Neural progenitor cell (in vitro differentiated cells): ENCODE results near the gene PIAS1. TPM values are rescaled to one million over a fixed set of nuclear protein-coding genes. Genes with fewer than 3 reads are reported as not detected.

ENCODE experiments used
- DNase-seq: peaks from one replicate; pipeline ENCODE4 v3.0.0-alpha.2; 2016; ENCODE audit warnings: low spot score
- H2AFZ ChIP-seq: fragments of 200-600 bp; sonication (generic); replicated peaks from 2 replicates; pipeline ENCODE4 v1.6.1; 2016; ENCODE audit warnings: antibody characterized with exemption
- H3F3A ChIP-seq: fragments of 200-600 bp; sonication (generic); 2 replicates; pipeline ENCODE4 v1.6.1; 2016; ENCODE audit warnings: antibody characterized with exemption, low read depth
- H3K27ac ChIP-seq: fragments of 200-600 bp; sonication (generic); 2 replicates; pipeline ENCODE4 v1.5.1; 2016; ENCODE audit warnings: mild to moderate bottlenecking
- H3K27me3 ChIP-seq: fragments of 200-600 bp; sonication (generic); 2 replicates; pipeline ENCODE4 v1.6.1; 2016; ENCODE audit warnings: mild to moderate bottlenecking, moderate library complexity
- H3K36me3 ChIP-seq: fragments of 200-600 bp; sonication (generic); 2 replicates; pipeline ENCODE4 v1.5.1; 2016
- H3K4me1 ChIP-seq: fragments of 200-600 bp; sonication (generic); 2 replicates; pipeline ENCODE4 v1.6.1; 2016; ENCODE audit warnings: mixed run types
- H3K4me2 ChIP-seq: fragments of 200-600 bp; sonication (generic); 2 replicates; pipeline ENCODE4 v1.6.1; 2016
- H3K4me3 ChIP-seq: fragments of 200-600 bp; sonication (generic); 2 replicates; pipeline ENCODE4 v1.5.1; 2016
- H3K79me2 ChIP-seq: fragments of 200-600 bp; sonication (generic); 2 replicates; pipeline ENCODE4 v1.6.1; 2016; ENCODE audit warnings: low read depth
- H3K9ac ChIP-seq: fragments of 200-600 bp; sonication (generic); 2 replicates; pipeline ENCODE4 v1.6.1; 2016
- H3K9me3 ChIP-seq: fragments of 200-600 bp; sonication (generic); 2 replicates; pipeline ENCODE4 v1.5.1; 2016; ENCODE audit warnings: low read depth
- H4K20me1 ChIP-seq: fragments of 200-600 bp; sonication (generic); 2 replicates; pipeline ENCODE4 v1.6.1; 2016; ENCODE audit warnings: low read depth
- H3K27ac Mint-ChIP-seq: 3 replicates; pipeline ENCODE4 v1.8.0; 2021; ENCODE audit warnings: mixed read lengths
- H3K27me3 Mint-ChIP-seq: 2 replicates; pipeline ENCODE4 v1.8.0; 2022; ENCODE audit warnings: low read depth, mild to moderate bottlenecking, inconsistent platforms, moderate library complexity, mixed read lengths; ENCODE audit not compliant: insufficient read depth
- H3K36me3 Mint-ChIP-seq: 3 replicates; pipeline ENCODE4 v1.8.0; 2021; ENCODE audit warnings: mixed read lengths
- H3K4me1 Mint-ChIP-seq: 3 replicates; pipeline ENCODE4 v1.8.0; 2021; ENCODE audit warnings: mixed read lengths
- H3K4me3 Mint-ChIP-seq: 3 replicates; pipeline ENCODE4 v1.8.0; 2021; ENCODE audit warnings: mild to moderate bottlenecking, moderate library complexity, mixed read lengths
- H3K9me3 Mint-ChIP-seq: 3 replicates; pipeline ENCODE4 v1.8.0; 2020; ENCODE audit warnings: mixed read lengths
- EZH2 ChIP-seq: fragments of 200-600 bp; sonication (generic); IDR thresholded peaks from 2 replicates; pipeline ENCODE4 v1.6.1; 2017; ENCODE audit warnings: antibody characterized with exemption, mild to moderate bottlenecking, moderate library complexity
- EZH2phosphoT487 ChIP-seq: fragments of 200-600 bp; sonication (generic); IDR thresholded peaks from 2 replicates; pipeline ENCODE4 v1.6.1; 2017; ENCODE audit warnings: antibody characterized with exemption
- total RNA-seq: library from RNA; depleted of rRNA; stranded (reverse); fragments of >200 nt; gene quantifications from 2 replicates; pipeline ENCODE4 v1.2.3, GENCODE V29; 2015; ENCODE audit warnings: low replicate concordance
- TF ChIP-seq, protein P1 (sequence below): fragments of 200-600 bp; sonication (generic); IDR thresholded peaks from 2 replicates; pipeline ENCODE4 v1.5.1; 2017; ENCODE audit warnings: antibody characterized with exemption, mild to moderate bottlenecking

The PIAS1 gene
- total RNA-seq, 1 donor from 2014 or later, result 34.6 TPM

DNA sequence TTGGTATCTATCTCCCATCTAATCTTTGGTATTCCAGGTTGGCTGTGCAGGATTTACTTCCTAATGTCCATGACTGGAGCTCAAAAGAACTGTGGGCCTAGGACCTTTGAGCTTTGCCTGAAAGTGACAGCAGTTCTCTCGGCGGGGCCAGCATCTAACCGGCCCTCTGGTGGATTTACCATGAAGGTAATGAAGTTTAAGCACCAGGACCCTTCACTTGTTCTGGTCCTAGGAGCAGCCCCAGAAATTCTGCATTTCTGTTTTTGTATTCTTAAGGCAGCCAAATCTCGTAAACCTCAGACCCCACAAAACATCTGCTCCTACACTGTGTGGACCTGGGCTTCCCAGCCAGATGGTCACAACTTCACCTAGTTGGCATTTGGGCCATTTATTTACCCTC is 138.0 kb downstream of the PIAS1 start:
- H3K27ac ChIP-seq, result no peak overlapping the region
- no peak overlapping the region for H3K4me3 Mint-ChIP-seq

DNA sequence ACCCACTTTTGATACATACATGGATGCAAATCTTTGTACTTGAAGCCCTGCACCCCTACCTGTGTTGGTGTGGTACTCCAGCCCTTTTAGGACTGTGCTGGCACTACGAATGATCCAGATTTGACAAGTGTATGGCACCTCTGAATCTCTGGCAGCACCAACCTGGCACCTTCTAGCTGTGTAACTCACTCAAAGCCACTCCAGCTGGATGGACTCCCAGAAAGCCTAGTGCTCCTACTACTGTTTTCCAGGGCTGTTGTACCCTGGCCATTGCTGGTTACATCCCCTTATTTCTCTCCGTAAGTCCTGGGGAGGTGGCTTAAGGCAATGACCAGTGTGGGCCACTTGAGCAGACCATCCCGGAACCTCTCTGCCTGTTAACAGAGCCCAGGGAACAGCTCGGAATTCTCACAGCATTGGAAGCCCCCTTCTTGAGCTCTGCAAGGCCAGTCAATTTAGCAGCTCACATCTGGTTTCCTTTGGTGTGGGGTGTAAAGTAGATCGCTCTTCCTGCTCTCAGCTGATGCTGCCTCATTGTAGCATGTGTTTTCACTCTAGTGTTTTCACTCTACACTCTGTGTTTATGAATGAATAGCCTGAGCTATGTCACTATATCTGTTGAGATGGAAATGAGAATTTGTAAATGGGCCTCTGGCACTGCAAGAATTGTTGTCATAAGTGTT is 138.8 kb downstream of the PIAS1 start:
- Histone ChIP-seq H3K4me1 (no peaks in the 10 kb centered on the region), H2AFZ (no peak overlapping the region), H3F3A (peaks cover 24% of the 10 kb centered on the region), H4K20me1 (peaks cover 4% of the 10 kb centered on the region), H3K27ac (no peak overlapping the region), H3K79me2 (no peaks in the 10 kb centered on the region), H3K9ac (no peak overlapping the region), H3K9me3 (no peaks in the 10 kb centered on the region), H3K4me2 (no peak overlapping the region), H3K4me3 (no peak overlapping the region), H3K27me3 (no peaks in the 10 kb centered on the region), H3K36me3 (no peaks in the 10 kb centered on the region)
- Mint-ChIP-seq H3K27me3 (peaks cover 7% of the 10 kb centered on the region), H3K36me3 (peaks cover 43% of the 10 kb centered on the region), H3K4me1 (peaks cover 7% of the 10 kb centered on the region), H3K27ac (no peak overlapping the region), H3K9me3 (no peaks in the 10 kb centered on the region), H3K4me3 (no peak overlapping the region)
- TF ChIP-seq EZH2phosphoT487 (no peak), EZH2 (no peak)
- TF ChIP-seq, protein P1, sequence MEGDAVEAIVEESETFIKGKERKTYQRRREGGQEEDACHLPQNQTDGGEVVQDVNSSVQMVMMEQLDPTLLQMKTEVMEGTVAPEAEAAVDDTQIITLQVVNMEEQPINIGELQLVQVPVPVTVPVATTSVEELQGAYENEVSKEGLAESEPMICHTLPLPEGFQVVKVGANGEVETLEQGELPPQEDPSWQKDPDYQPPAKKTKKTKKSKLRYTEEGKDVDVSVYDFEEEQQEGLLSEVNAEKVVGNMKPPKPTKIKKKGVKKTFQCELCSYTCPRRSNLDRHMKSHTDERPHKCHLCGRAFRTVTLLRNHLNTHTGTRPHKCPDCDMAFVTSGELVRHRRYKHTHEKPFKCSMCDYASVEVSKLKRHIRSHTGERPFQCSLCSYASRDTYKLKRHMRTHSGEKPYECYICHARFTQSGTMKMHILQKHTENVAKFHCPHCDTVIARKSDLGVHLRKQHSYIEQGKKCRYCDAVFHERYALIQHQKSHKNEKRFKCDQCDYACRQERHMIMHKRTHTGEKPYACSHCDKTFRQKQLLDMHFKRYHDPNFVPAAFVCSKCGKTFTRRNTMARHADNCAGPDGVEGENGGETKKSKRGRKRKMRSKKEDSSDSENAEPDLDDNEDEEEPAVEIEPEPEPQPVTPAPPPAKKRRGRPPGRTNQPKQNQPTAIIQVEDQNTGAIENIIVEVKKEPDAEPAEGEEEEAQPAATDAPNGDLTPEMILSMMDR, result no peak
- DNase-seq, result no peak

More for the DNA sequence above, 138.0 kb downstream of the PIAS1 start:
- peaks cover 4% of the 10 kb centered on the region for H3K4me1 Mint-ChIP-seq
- Histone ChIP-seq H3K4me3 (no peak overlapping the region), H3K9me3 (no peaks in the 10 kb centered on the region), H3K79me2 (no peaks in the 10 kb centered on the region), H3K27me3 (no peaks in the 10 kb centered on the region), H3F3A (peaks cover 24% of the 10 kb centered on the region), H2AFZ (no peak overlapping the region), H3K36me3 (no peaks in the 10 kb centered on the region), H3K4me2 (no peak overlapping the region), H3K4me1 (no peaks in the 10 kb centered on the region), H4K20me1 (peaks cover 4% of the 10 kb centered on the region), H3K9ac (no peak overlapping the region)
- H3K27me3 Mint-ChIP-seq, result peaks cover under 1% of the 10 kb centered on the region
- H3K9me3 Mint-ChIP-seq, result no peaks in the 10 kb centered on the region
- no peak overlapping the region for H3K27ac Mint-ChIP-seq
- peaks cover 42% of the 10 kb centered on the region for H3K36me3 Mint-ChIP-seq
- DNase-seq, result no peak
- TF ChIP-seq EZH2 (no peak), EZH2phosphoT487 (no peak)
- TF ChIP-seq, protein P1, result no peak

DNA sequence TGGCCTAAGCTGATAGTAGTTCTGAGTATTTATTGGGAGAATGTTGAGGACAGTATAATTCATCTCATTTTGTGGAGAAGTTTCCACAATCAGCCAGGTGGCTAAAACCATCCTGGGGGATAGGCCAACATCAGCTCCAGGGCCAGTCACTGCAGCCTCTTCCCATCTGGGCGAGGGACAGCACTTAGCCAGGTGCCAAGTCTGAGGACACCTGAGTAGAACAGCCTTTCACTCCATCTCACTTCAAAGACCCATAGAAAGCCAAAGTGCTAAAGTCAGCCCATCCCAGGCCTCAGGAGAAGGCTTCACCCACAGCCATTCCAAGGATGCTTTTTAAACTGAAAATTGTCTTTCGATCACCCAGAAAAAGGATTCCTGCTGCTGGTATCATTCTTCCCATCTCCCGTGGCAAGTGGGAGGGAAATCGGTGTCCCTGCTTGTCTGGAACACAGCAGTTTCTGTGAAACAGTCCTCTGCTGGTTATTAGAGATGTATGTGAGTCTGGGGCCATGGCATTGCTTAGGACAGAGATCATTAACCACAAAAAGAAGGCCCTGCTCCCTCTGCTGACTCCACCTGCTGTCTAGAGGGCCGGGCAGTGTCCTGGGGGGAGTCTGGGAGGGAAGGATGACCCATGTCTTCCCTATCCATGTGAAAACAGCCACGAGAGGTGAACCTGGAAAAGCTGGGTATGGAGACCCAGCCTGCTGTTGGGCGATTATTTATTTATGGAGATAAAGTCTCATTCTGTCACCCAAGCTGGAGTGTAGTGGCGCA is 141.4 kb downstream of the PIAS1 start:
- Histone ChIP-seq H2AFZ (no peak overlapping the region), H3K4me1 (peaks cover 13% of the 10 kb centered on the region), H3K27me3 (no peaks in the 10 kb centered on the region), H3K9ac (no peak overlapping the region), H3F3A (peaks cover 24% of the 10 kb centered on the region), H3K9me3 (no peaks in the 10 kb centered on the region), H3K4me2 (no peak overlapping the region), H3K4me3 (no peak overlapping the region), H3K36me3 (no peaks in the 10 kb centered on the region), H4K20me1 (peaks cover 28% of the 10 kb centered on the region), H3K27ac (no peak overlapping the region), H3K79me2 (no peaks in the 10 kb centered on the region)
- Mint-ChIP-seq H3K4me3 (no peak overlapping the region), H3K27ac (peak overlapping the region; percentile 47), H3K27me3 (peaks cover 7% of the 10 kb centered on the region), H3K4me1 (peaks cover 19% of the 10 kb centered on the region), H3K36me3 (peaks cover 27% of the 10 kb centered on the region), H3K9me3 (no peaks in the 10 kb centered on the region)
- TF ChIP-seq, protein P1, result no peak
- TF ChIP-seq EZH2 (no peak), EZH2phosphoT487 (no peak)
- DNase-seq, result no peak
